Vagina (tissue), 2 donors: ENCODE measurements around the gene MOCS1. TPM values are rescaled to one million over a fixed set of nuclear protein-coding genes. Genes with fewer than 3 reads are reported as not detected.

Experiments
- DNase-seq, 2 donors: peaks; one replicate each; pipeline ENCODE4 v3.0.0-alpha.2; 2017; ENCODE audit errors: extremely low spot score in 2 of 2
- H3K27ac ChIP-seq: fragments of 200-600 bp; sonication (generic); one replicate; pipeline ENCODE4 v1.5.1; 2019
- H3K27me3 ChIP-seq: fragments of 200-600 bp; sonication (generic); one replicate; pipeline ENCODE4 v1.5.1; 2019
- H3K36me3 ChIP-seq, 2 donors: fragments of 200-600 bp; sonication (generic); one replicate each; pipeline ENCODE4 v1.5.1; 2017 to 2019
- H3K4me1 ChIP-seq: fragments of 200-600 bp; sonication (generic); one replicate; pipeline ENCODE4 v1.5.1; 2019
- H3K4me3 ChIP-seq, 2 donors: fragments of 200-600 bp; sonication (generic); 1 replicate in 1 of 2; 2 replicates in 1 of 2; pipeline ENCODE4 v1.5.1; 2016 to 2019
- H3K9me3 ChIP-seq: fragments of 200-600 bp; sonication (generic); one replicate; pipeline ENCODE4 v1.5.1; 2019
- CTCF ChIP-seq, 3 experiments: fragments of 450-650 bp in 2 of 3; fragments of 200-600 bp in 1 of 3; sonication (generic) in 1 of 3; IDR thresholded peaks; one replicate each; pipeline ENCODE4 v1.5.1; 2017 to 2019; ENCODE audit warnings: antibody characterized with exemption in 3 of 3, mild to moderate bottlenecking in 2 of 3, moderate library complexity in 2 of 3
- POLR2A ChIP-seq, 2 donors: fragments of 450-650 bp; IDR thresholded peaks; one replicate each; pipeline ENCODE4 v1.6.1; 2017; ENCODE audit warnings: antibody characterized with exemption in 2 of 2, mild to moderate bottlenecking in 2 of 2, moderate library complexity in 2 of 2
- POLR2AphosphoS5 ChIP-seq, 2 donors: sonication (generic); formaldehyde crosslinking; IDR thresholded peaks; one replicate each; pipeline ENCODE4 v1.9.0; 2017; ENCODE audit warnings: antibody characterized with exemption in 2 of 2, mild to moderate bottlenecking in 2 of 2, low read depth in 1 of 2; ENCODE audit not compliant: insufficient read depth in 1 of 2
- intact Hi-C: fragments of 100-400 bp; cut with DNase I; formaldehyde crosslinking; loops from one replicate; pipeline ENCODE4 v1.15.1; 2023
- total RNA-seq: library from RNA; depleted of rRNA; stranded (reverse); fragments of >200 nt; gene quantifications from one replicate; pipeline ENCODE4 v1.2.3, GENCODE V29; 2016

Gene MOCS1
- total RNA-seq, 1 donor from 2014 or later, result 14.7 TPM

GRCh38 chr6:39906318-39906761 lies 27.9 kb downstream of the MOCS1 start:
- no peaks in the 10 kb centered on the region for H3K9me3 ChIP-seq
- no peaks in the 10 kb centered on the region for H3K4me1 ChIP-seq
- H3K27me3 ChIP-seq, result no peaks in the 10 kb centered on the region
- TF ChIP-seq CTCF (IDR thresholded peaks at IDR 0.05) (no peak), POLR2A (IDR thresholded peaks at IDR 0.05) (no peak), POLR2AphosphoS5 (IDR thresholded peaks at IDR 0.05; ENCODE audit: insufficient read depth in 1 of 2, low read depth in 1 of 2) (no peak)
- H3K27ac ChIP-seq, result no peak overlapping the region
- DNase-seq, result no peak
- no peaks in the 10 kb centered on the region for H3K36me3 ChIP-seq
- intact Hi-C loops, result no loop called here
- no peak overlapping the region for H3K4me3 ChIP-seq

GRCh38 chr6:39905640-39905975 lies 28.7 kb downstream of the MOCS1 start:
- peaks cover 0 to 4% of the 10 kb centered on the region in 2 donors for H3K36me3 ChIP-seq
- intact Hi-C loops, result no loop called here
- DNase-seq, result no peak

GRCh38 chr6:39904946-39905639 lies 29.2 kb downstream of the MOCS1 start:
- Histone ChIP-seq H3K4me1 (no peaks in the 10 kb centered on the region), H3K9me3 (no peaks in the 10 kb centered on the region), H3K27me3 (no peaks in the 10 kb centered on the region), H3K4me3 (no peak overlapping the region), H3K27ac (no peak overlapping the region), H3K36me3 (peaks cover 0 to 8% of the 10 kb centered on the region in 2 donors)
- no peak for TF ChIP-seq POLR2A (IDR thresholded peaks at IDR 0.05)
- TF ChIP-seq CTCF (IDR thresholded peaks at IDR 0.05), result no peak
- TF ChIP-seq POLR2AphosphoS5 (IDR thresholded peaks at IDR 0.05; ENCODE audit: insufficient read depth in 1 of 2, low read depth in 1 of 2), result no peak
- intact Hi-C loops, result no loop called here
- no peak for DNase-seq

More at GRCh38 chr6:39905640-39905975, 28.7 kb downstream of the MOCS1 start:
- H3K4me1 ChIP-seq, result no peaks in the 10 kb centered on the region
- H3K4me3 ChIP-seq, result no peak overlapping the region
- H3K9me3 ChIP-seq, result no peaks in the 10 kb centered on the region
- TF ChIP-seq POLR2A (IDR thresholded peaks at IDR 0.05), result no peak
- TF ChIP-seq CTCF (IDR thresholded peaks at IDR 0.05), result no peak
- no peak for TF ChIP-seq POLR2AphosphoS5 (IDR thresholded peaks at IDR 0.05; ENCODE audit: insufficient read depth in 1 of 2, low read depth in 1 of 2)
- H3K27ac ChIP-seq, result no peak overlapping the region
- H3K27me3 ChIP-seq, result no peaks in the 10 kb centered on the region

- no peak overlapping the region for H3K4me3 ChIP-seq
- intact Hi-C loops, result no loop called here
- DNase-seq, result no peak
- no peaks in the 10 kb centered on the region for H3K9me3 ChIP-seq
- no peak for TF ChIP-seq POLR2AphosphoS5 (IDR thresholded peaks at IDR 0.05; ENCODE audit: insufficient read depth in 1 of 2, low read depth in 1 of 2)
- no peak for TF ChIP-seq CTCF (IDR thresholded peaks at IDR 0.05)
- no peak for TF ChIP-seq POLR2A (IDR thresholded peaks at IDR 0.05)
- H3K27ac ChIP-seq, result no peak overlapping the region
- H3K4me1 ChIP-seq, result no peaks in the 10 kb centered on the region
- H3K27me3 ChIP-seq, result no peaks in the 10 kb centered on the region
- H3K36me3 ChIP-seq, result peaks cover 0 to 11% of the 10 kb centered on the region in 2 donors
Measured at GRCh38 chr6:39903656-39904055, 30.6 kb downstream of the MOCS1 start.

GRCh38 chr6:39902786-39903465 lies 31.3 kb downstream of the MOCS1 start:
- Histone ChIP-seq H3K4me3 (no peak overlapping the region), H3K36me3 (peaks cover 0 to 11% of the 10 kb centered on the region in 2 donors), H3K27me3 (no peaks in the 10 kb centered on the region), H3K9me3 (no peaks in the 10 kb centered on the region), H3K4me1 (no peaks in the 10 kb centered on the region), H3K27ac (no peak overlapping the region)
- TF ChIP-seq POLR2AphosphoS5 (IDR thresholded peaks at IDR 0.05; ENCODE audit: insufficient read depth in 1 of 2, low read depth in 1 of 2), result no peak
- TF ChIP-seq POLR2A (IDR thresholded peaks at IDR 0.05), result no peak
- TF ChIP-seq CTCF (IDR thresholded peaks at IDR 0.05), result no peak
- no peak for DNase-seq
- intact Hi-C loops, result no loop called here
